Astrocyte (in vitro differentiated cells and primary cell): Measurements from ENCODE around the gene EOGT.

Experiments used
- CTCF ChIP-seq: IDR thresholded peaks from 2 replicates; pipeline ENCODE4 v1.5.1; 2011; ENCODE audit warnings: low read depth, mild to moderate bottlenecking, inconsistent platforms, low read length, moderate library complexity; ENCODE audit not compliant: insufficient read depth
- EZH2 ChIP-seq: IDR thresholded peaks from 2 replicates; pipeline ENCODE4 v1.6.1; 2012; ENCODE audit warnings: mild to moderate bottlenecking, low read length, inconsistent platforms; ENCODE audit not compliant: insufficient read depth

- TF ChIP-seq EZH2 = no peak
- TF ChIP-seq CTCF = no peak
Observed at GRCh38 chr3:68943753-68944500, 69.6 kb downstream of the EOGT start.
